Spinal cord (tissue), 10 donors: ENCODE measurements around the gene ADH1C. TPM values are rescaled to one million over a fixed set of nuclear protein-coding genes. Genes with fewer than 3 reads are reported as not detected.
A peak's percentile ranks its signal among the peaks of the same experiment; 100 is the strongest.
"Not testable (repeated sequence)": the region's sequence is repeated elsewhere in the genome, so short reads cannot be mapped to it uniquely, and the experiment has no call there.

ENCODE experiments used
- DNase-seq, 6 donors: peaks; one replicate each; pipeline versions ENCODE4 v3.0.0 to v3.0.0-alpha.2; 2013 to 2015; ENCODE audit warnings: low spot score in 6 of 6, low read depth in 4 of 6
- H3K27ac ChIP-seq: one replicate; pipeline ENCODE4 v1.5.1; 2013; ENCODE audit warnings: low read depth, low read length, control low read depth
- H3K27me3 ChIP-seq: one replicate; pipeline ENCODE4 v1.6.1; 2013; ENCODE audit warnings: low read length; ENCODE audit not compliant: control insufficient read depth, insufficient read depth
- H3K36me3 ChIP-seq: one replicate; pipeline ENCODE4 v1.6.1; 2013; ENCODE audit warnings: low read length; ENCODE audit not compliant: control insufficient read depth, insufficient read depth
- H3K4me1 ChIP-seq: one replicate; pipeline ENCODE4 v1.6.1; 2013; ENCODE audit warnings: low read length; ENCODE audit not compliant: control insufficient read depth, insufficient read depth
- H3K4me3 ChIP-seq: one replicate; pipeline ENCODE4 v1.5.1; 2013; ENCODE audit warnings: low read depth, low read length, control low read depth
- H3K9me3 ChIP-seq: one replicate; pipeline ENCODE4 v1.6.1; 2013; ENCODE audit warnings: low read length; ENCODE audit not compliant: control insufficient read depth, insufficient read depth
- WGBS: methylation state at CpG from one replicate; pipeline ENCODE4 v1.1.5; 2013; ENCODE audit warnings: missing lambda C conversion rate; ENCODE audit not compliant: insufficient coverage; 5-methylcytosine and 5-hydroxymethylcytosine counted together
- polyA plus RNA-seq, 2 donors: library from polyadenylated mRNA; unstranded; fragments of 120-200 nt; gene quantifications; one replicate each; pipeline ENCODE4 v1.2.1, GENCODE V29; 2013; ENCODE audit not compliant: insufficient read length in 2 of 2
- total RNA-seq, 2 donors: library from RNA; depleted of rRNA in 1 of 2; stranded (reverse); fragments of 120-200 nt in 1 of 2; fragments of >200 nt in 1 of 2; gene quantifications; one replicate each; pipeline versions ENCODE4 v1.2.3 to v1.2.4, GENCODE V29; 2013 to 2014
- donor health status: healthy.

The ADH1C gene
- total and polyA plus RNA-seq, 4 donors = 1.3 to 2.5 (median 1.5) TPM

DNA sequence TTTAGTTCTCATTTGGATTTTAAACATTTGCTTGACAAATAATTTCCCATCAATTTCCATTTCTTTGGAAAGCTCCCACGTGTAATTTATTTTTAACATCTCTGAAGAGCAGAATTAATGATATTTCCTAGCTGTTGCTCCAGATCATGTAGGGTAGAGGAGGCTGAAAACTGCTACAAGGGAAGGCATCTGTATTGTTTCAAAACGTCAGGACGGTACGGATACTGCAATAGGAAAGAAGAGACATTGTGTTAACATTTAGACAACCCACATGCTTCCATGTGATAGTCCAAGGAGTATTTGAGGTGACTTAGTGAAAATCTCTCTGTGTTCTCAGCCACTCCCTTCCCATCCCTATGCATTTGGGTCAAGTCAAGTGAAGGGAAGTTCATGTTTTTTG lies 16.0 kb downstream of the ADH1C start:
- no peaks in the 10 kb centered on the region for H3K9me3 ChIP-seq
- H3K4me3 ChIP-seq = no peak overlapping the region
- no peaks in the 10 kb centered on the region for H3K36me3 ChIP-seq
- no peak overlapping the region for H3K27ac ChIP-seq
- no CpG with 5 or more reads among the region's 4 CpGs for WGBS
- no peaks in the 10 kb centered on the region for H3K4me1 ChIP-seq
- no peak for DNase-seq
- no peaks in the 10 kb centered on the region for H3K27me3 ChIP-seq

DNA sequence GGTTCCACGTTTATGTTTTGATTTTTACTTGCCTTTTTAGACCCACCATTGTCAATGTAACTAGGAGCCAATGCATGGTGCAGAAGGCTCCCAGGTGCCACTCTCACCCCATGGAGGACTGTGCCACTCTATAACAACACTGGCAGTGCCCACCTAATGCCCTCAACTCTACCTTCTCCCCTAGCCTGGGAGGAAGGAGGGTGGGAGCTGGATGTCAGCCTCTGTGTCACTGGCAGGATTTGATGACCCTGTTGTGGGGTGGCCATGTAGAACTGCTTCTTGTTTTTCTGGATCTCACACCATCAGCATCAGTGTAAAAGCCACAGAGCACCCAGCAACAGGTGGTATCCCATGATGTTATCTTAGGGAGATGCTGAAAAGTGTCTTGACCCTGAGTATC lies 17.7 kb downstream of the ADH1C start:
- Histone ChIP-seq H3K4me1 (no peaks in the 10 kb centered on the region), H3K36me3 (no peaks in the 10 kb centered on the region), H3K27ac (no peak overlapping the region), H3K4me3 (no peak overlapping the region), H3K9me3 (no peaks in the 10 kb centered on the region), H3K27me3 (no peaks in the 10 kb centered on the region)
- DNase-seq = no peak
- 83% methylated on average over 1 of the region's 1 CpG for WGBS

GRCh38 chr4:99330648-99331047 lies 21.9 kb downstream of the ADH1C start:
- no peak for DNase-seq
- 100% methylated on average over 3 of the region's 3 CpGs for WGBS
- Histone ChIP-seq H3K4me3 (no peak overlapping the region), H3K27me3 (no peaks in the 10 kb centered on the region), H3K4me1 (no peaks in the 10 kb centered on the region), H3K27ac (no peak overlapping the region), H3K9me3 (no peaks in the 10 kb centered on the region), H3K36me3 (no peaks in the 10 kb centered on the region)

DNA sequence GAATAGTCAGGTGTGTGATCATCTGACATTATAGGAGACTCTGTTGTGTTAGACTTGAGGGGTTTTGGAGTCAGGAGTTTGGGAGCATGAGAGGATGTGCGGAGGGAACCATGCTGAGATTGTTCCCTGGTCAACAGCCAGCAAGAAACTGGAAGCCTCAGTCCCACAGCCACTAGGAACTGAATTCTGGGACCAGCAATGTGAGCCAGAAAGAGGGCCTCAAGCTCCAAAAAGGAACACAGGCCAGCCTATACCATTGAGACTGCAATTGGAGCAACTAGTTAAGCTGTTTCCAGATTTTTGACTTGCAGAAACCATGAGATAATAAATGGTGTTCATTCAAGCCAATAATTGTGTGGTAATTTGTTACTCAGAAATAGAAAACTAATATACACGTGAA lies 22.7 kb downstream of the ADH1C start:
- Histone ChIP-seq H3K4me3 (no peak overlapping the region), H3K9me3 (no peaks in the 10 kb centered on the region), H3K4me1 (no peaks in the 10 kb centered on the region), H3K27me3 (no peaks in the 10 kb centered on the region), H3K36me3 (no peaks in the 10 kb centered on the region), H3K27ac (no peak overlapping the region)
- no peak for DNase-seq
- WGBS = 80% methylated on average over 1 of the region's 2 CpGs

DNA sequence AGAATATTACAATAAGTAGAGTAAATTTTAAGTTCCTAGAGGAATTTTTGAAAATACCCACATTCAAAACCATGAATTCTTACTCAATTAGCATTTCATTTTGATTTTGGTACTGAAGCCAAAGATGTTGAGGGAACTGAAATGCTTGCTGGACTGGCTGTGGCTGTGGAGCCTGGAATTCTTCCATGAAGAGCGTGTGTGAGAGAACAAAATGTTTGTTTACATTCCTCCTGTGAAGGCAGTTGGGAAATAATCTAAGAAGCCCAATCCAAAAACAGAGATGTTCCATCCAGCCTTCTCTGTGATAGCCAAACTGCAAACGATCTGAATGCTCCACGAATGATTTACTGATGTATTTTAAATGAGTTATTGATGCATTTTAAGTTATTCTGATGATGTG lies 27.6 kb downstream of the ADH1C start:
- peak in 2 of 6 donors; percentile 4 to 79 for DNase-seq
- no peaks in the 10 kb centered on the region for H3K4me1 ChIP-seq

DNA sequence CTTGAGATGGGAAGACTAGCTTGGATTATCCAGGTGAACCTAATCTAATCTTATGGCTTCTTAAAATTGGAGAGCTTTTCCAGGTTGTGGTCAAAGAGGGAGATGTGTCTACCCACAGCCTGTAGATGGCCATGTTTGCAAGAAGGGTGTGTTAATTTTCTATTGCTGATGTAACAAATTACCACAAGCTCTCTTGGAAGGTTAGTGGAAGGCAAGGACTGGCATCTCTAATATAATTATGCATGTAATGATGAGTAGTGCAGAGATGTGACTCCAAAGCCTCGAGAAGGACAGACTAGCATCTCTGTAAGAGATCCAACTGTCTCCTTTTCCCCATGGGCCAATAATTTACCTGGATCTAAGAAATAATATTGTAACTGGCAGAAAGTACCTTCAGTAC lies 28.2 kb downstream of the ADH1C start:
- WGBS = no CpG with 5 or more reads among the region's 1 CpG
- no peak overlapping the region for H3K27ac ChIP-seq

More for the DNA sequence above, 27.6 kb downstream of the ADH1C start:
- Histone ChIP-seq H3K9me3 (no peaks in the 10 kb centered on the region), H3K4me3 (no peak overlapping the region), H3K36me3 (no peaks in the 10 kb centered on the region), H3K27ac (no peak overlapping the region), H3K27me3 (no peaks in the 10 kb centered on the region)
- WGBS = 35% methylated on average over 2 of the region's 3 CpGs

DNA sequence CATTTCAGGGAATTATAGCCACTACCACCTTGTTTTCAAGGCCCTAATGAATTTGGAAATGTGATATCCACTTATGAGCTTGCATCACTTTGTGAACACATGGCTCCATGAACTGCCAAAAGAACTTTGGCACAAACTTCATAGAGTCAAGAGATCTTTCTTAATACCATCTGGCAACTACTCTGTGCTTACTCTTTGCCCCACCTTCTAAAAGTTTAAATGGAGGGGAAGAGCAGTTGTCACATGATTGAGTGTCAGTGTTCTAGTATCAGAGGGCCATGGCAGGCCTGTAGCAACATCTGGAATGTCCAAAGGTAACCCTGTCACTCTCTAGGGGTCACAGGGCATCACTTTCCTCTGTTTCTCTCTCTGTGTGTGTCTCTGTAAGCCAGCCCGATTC lies 28.8 kb downstream of the ADH1C start:
- no CpG with 5 or more reads among the region's 1 CpG for WGBS
- H3K4me3 ChIP-seq = no peak overlapping the region

More for the DNA sequence above, 28.2 kb downstream of the ADH1C start:
- no peaks in the 10 kb centered on the region for H3K27me3 ChIP-seq
- no peaks in the 10 kb centered on the region for H3K9me3 ChIP-seq
- no peak for DNase-seq
- no peaks in the 10 kb centered on the region for H3K4me1 ChIP-seq
- no peak overlapping the region for H3K4me3 ChIP-seq
- H3K36me3 ChIP-seq = no peaks in the 10 kb centered on the region

GRCh38 chr4:99321241-99322191 lies 31.0 kb downstream of the ADH1C start, which contains the start of gene ADH1B:
ADH1B (minus strand) TSS chr4:99321401; CDS start chr4:99321331, 70 bp downstream.
- no peak within 1 kb of the TSS for H3K4me3 ChIP-seq
- H3K27ac ChIP-seq = no peak within 1 kb of the TSS
- WGBS = no CpG with 5 or more reads among the region's 8 CpGs
- H3K27me3 ChIP-seq = no peaks in the 10 kb centered on the region
- DNase-seq = no peak
- H3K9me3 ChIP-seq = no peaks in the 10 kb centered on the region
- no peaks in the 10 kb centered on the region for H3K4me1 ChIP-seq
- H3K36me3 ChIP-seq = no peaks in the 10 kb centered on the region

More for the DNA sequence above, 28.8 kb downstream of the ADH1C start:
- no peaks in the 10 kb centered on the region for H3K4me1 ChIP-seq
- no peaks in the 10 kb centered on the region for H3K9me3 ChIP-seq
- H3K27me3 ChIP-seq = no peaks in the 10 kb centered on the region
- DNase-seq = peak in 1 of 6 donors; percentile 19
- H3K27ac ChIP-seq = no peak overlapping the region
- H3K36me3 ChIP-seq = no peaks in the 10 kb centered on the region

DNA sequence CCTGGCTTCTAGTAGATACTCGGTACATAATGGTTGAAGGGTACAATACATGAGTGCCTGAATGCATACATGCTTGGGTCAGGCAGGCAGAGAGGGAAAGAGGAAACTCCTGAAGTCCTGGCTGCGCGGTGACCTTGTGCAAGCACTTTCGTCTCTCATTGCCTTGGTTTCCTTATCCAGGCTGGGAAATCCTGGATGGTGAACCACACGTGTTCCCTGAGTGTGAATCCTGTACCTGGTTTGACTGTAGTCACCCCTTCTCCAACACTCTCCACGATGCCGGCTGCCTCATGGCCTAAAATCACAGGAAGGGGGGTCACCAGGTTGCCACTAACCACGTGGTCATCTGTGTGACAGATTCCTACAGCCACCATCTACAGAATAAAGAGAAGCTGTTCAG lies 34.7 kb downstream of the ADH1C start:
- H3K4me3 ChIP-seq = not testable (repeated sequence)

DNA sequence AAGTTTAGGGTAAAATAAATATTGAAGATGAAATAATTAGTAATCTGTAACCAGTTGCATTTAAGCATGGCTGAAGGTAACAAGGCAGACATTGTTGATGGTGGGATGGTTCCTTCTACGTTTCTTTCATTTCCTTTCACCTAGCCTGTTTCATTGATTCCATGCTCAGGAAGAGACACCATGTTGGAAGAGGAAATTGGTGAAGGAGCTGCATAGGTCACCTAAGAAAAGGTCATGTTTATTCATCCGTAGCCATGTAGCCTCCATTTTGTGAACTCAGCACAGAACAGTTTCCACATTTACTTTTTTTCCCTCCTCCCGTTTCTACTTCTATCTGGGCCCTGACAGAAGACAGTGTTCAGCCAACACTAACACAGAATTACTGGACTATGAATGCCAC lies 35.2 kb downstream of the ADH1C start:
- no peak for DNase-seq
- no peaks in the 10 kb centered on the region for H3K4me1 ChIP-seq
- H3K27ac ChIP-seq = no peak overlapping the region
- no peaks in the 10 kb centered on the region for H3K36me3 ChIP-seq
- H3K27me3 ChIP-seq = no peaks in the 10 kb centered on the region
- H3K4me3 ChIP-seq = no peak overlapping the region
- WGBS = 90% methylated on average over 2 of the region's 3 CpGs
- H3K9me3 ChIP-seq = no peaks in the 10 kb centered on the region

More for the DNA sequence above, 34.7 kb downstream of the ADH1C start:
- WGBS = 92% methylated on average over 6 of the region's 8 CpGs
- not testable (repeated sequence) for H3K4me1 ChIP-seq, H3K27ac ChIP-seq, H3K27me3 ChIP-seq, DNase-seq, H3K9me3 ChIP-seq, H3K36me3 ChIP-seq
